HepG2 (cell line): ENCODE results near the gene TGFB2. TPM values are rescaled to one million over a fixed set of nuclear protein-coding genes. Genes with fewer than 3 reads are reported as not detected.

Experiments used
- ATAC-seq: fragments of 200-7000 bp; cut with Tn5 transposase; 3 replicates; pipeline ENCODE4 v1.9.1; 2020; ENCODE audit warnings: mild to moderate bottlenecking, moderate library complexity
- BruUV-seq: library from RNA; stranded (reverse); fragments of 400-500 nt; replicated peaks from 2 replicates; lab custom pipeline; 2021; lab: Mats Ljungman, UMichigan
- CTCF ChIA-PET: fragments of 300-600 bp; formaldehyde crosslinking; extraction: SDS; loops from one replicate; lab custom pipeline; 2021; ENCODE audit warnings: low total read pairs, inconsistent platforms, low intra/inter-chr PET ratio; lab: Yijun Ruan, JAX
- POLR2A ChIA-PET: fragments of 350-600 bp; sonication (Branson Sonifier 250); formaldehyde crosslinking; loops from one replicate; lab custom pipeline; 2020; ENCODE audit warnings: antibody characterized with exemption, inconsistent platforms; lab: Yijun Ruan, JAX
- DNase-seq: peaks from one replicate; pipeline ENCODE4 v3.0.0-alpha.2; 2015; ENCODE audit warnings: low spot score
- FAIRE-seq: peaks from 3 replicates; lab custom pipeline; 2011; peaks lifted over from hg19 to GRCh38; lab: Jason Lieb, UNC
- H2AFZ ChIP-seq: one replicate; pipeline ENCODE4 v1.6.1; 2011; ENCODE audit warnings: low read length, inconsistent platforms
- H3K27ac ChIP-seq: fragments of 300-600 bp; 3 replicates; pipeline ENCODE4 v1.8.0; 2011; ENCODE audit warnings: mixed run types, mild to moderate bottlenecking, mixed read lengths, low read length, inconsistent platforms; ENCODE audit not compliant: insufficient read depth; ENCODE audit errors: extremely low read length
- H3K27me3 ChIP-seq, 2 experiments: fragments of 200-600 bp in 1 of 2; 2 replicates in 1 of 2; 3 replicates in 1 of 2; pipeline versions ENCODE4 v1.6.0 to v1.8.0; 2011; ENCODE audit warnings: low read length in 2 of 2, mild to moderate bottlenecking in 2 of 2, moderate library complexity in 2 of 2, inconsistent platforms in 1 of 2; ENCODE audit not compliant: insufficient read depth in 2 of 2, control insufficient read depth in 1 of 2
- H3K36me3 ChIP-seq, 2 experiments: fragments of 200-600 bp in 1 of 2; replicated peaks in 1 of 2; 2 replicates in 1 of 2; 3 replicates in 1 of 2; pipeline versions ENCODE4 v1.5.1 to v1.8.0; 2011; ENCODE audit warnings: low read length in 2 of 2, inconsistent platforms in 1 of 2; ENCODE audit not compliant: insufficient read depth in 2 of 2, control insufficient read depth in 1 of 2
- H3K4me1 ChIP-seq: 2 replicates; pipeline ENCODE4 v1.5.1; 2012; ENCODE audit warnings: low read length, inconsistent platforms; ENCODE audit not compliant: insufficient read depth
- H3K4me2 ChIP-seq: 2 replicates; pipeline ENCODE4 v1.6.0; 2011; ENCODE audit warnings: low read depth, low read length, inconsistent platforms
- H3K4me3 ChIP-seq, 3 experiments: fragments of 200-600 bp in 1 of 3; sonication (generic), shearing (Covaris generic) in 1 of 3; replicated peaks in 1 of 3; 2 replicates each; pipeline ENCODE4 v1.5.1; 2011 to 2016; ENCODE audit warnings: low read length in 3 of 3, inconsistent platforms in 2 of 3, low read depth in 2 of 3, mild to moderate bottlenecking in 2 of 3, control low read depth in 1 of 3, mixed read lengths in 1 of 3; ENCODE audit not compliant: insufficient read depth in 1 of 3
- H3K79me2 ChIP-seq: one replicate; pipeline ENCODE4 v1.6.1; 2011; ENCODE audit warnings: low read length, inconsistent platforms; ENCODE audit not compliant: insufficient read depth
- H3K9ac ChIP-seq: 2 replicates; pipeline ENCODE4 v1.6.0; 2011; ENCODE audit warnings: mild to moderate bottlenecking, low read depth, low read length, inconsistent platforms; ENCODE audit not compliant: insufficient read depth
- H3K9me3 ChIP-seq: 2 replicates; pipeline ENCODE4 v1.5.1; 2012; ENCODE audit warnings: mild to moderate bottlenecking, low read length
- H4K20me1 ChIP-seq: 2 replicates; pipeline ENCODE4 v1.6.0; 2011; ENCODE audit warnings: inconsistent platforms, mild to moderate bottlenecking, low read length, moderate library complexity; ENCODE audit not compliant: insufficient read depth
- MYC ChIP-seq: sonication (generic); formaldehyde crosslinking; IDR thresholded peaks from 2 replicates; pipeline ENCODE4 v1.9.0; 2021; ENCODE audit warnings: missing genetic modification reagents, borderline replicate concordance
- RELA ChIP-seq: sonication (generic); formaldehyde crosslinking; IDR thresholded peaks from 2 replicates; pipeline ENCODE4 v1.4.0; 2020; ENCODE audit warnings: missing genetic modification reagents
- SOX13 ChIP-seq, 3 experiments: fragments of 450-650 bp in 1 of 3; sonication (generic) in 1 of 3; formaldehyde crosslinking in 1 of 3; IDR thresholded peaks in 2 of 3; conservative IDR thresholded peaks in 1 of 3; 2 replicates each; pipeline versions ENCODE4 v1.5.0 to v1.6.1; 2016 to 2020; ENCODE audit warnings: antibody characterized with exemption in 1 of 3, mild to moderate bottlenecking in 1 of 3, missing compliant biosample characterization in 1 of 3, missing genetic modification reagents in 1 of 3, moderate library complexity in 1 of 3
- XRCC5 ChIP-seq: fragments of 200-400 bp; formaldehyde crosslinking; optimal IDR thresholded peaks from 2 replicates; pipeline ENCODE3; 2017; ENCODE audit warnings: mild to moderate bottlenecking, low read length
- ZBTB4 ChIP-seq: sonication (generic); formaldehyde crosslinking; IDR thresholded peaks from 2 replicates; pipeline ENCODE4 v1.4.0; 2020; ENCODE audit warnings: missing genetic modification reagents, mild to moderate bottlenecking, borderline replicate concordance
- ZNF160 ChIP-seq: sonication (generic); formaldehyde crosslinking; IDR thresholded peaks from 2 replicates; pipeline ENCODE4 v1.8.0; 2022; ENCODE audit warnings: mild to moderate bottlenecking, inconsistent platforms, missing genetic modification reagents
- ZNF790 ChIP-seq: sonication (generic); formaldehyde crosslinking; IDR thresholded peaks from 2 replicates; pipeline ENCODE4 v1.8.0; 2022; ENCODE audit warnings: missing genetic modification reagents, mild to moderate bottlenecking, borderline replicate concordance
- WGBS: methylation state at CpG from one replicate; pipeline ENCODE4 v1.1.6; 2017; ENCODE audit warnings: low lambda C conversion rate; 5-methylcytosine and 5-hydroxymethylcytosine counted together
- in situ Hi-C: cut with HindIII; loops from 2 replicates; pipeline ENCODE4 v1.10.0; 2017; ENCODE audit warnings: low pct_unique_long_range_greater_than_20kb; ENCODE audit not compliant: extremely low pct_ligation_motif_present
- intact Hi-C: fragments of 100-400 bp; cut with micrococcal nuclease; formaldehyde crosslinking; loops from one replicate; pipeline ENCODE4 v1.10.0; 2022; ENCODE audit not compliant: unreplicated experiment
- polyA plus RNA-seq, 8 experiments: library from polyadenylated mRNA; depleted of rRNA in 3 of 8; stranded (reverse) in 7 of 8; unstranded in 1 of 8; fragments of >200 nt; fragmentation: Illumina TruSeq in 4 of 8; extraction: Trizol in 4 of 8; gene quantifications; 2 replicates each; pipeline versions ENCODE4 v1.2.1 to v1.2.3, GENCODE V29; 2011 to 2016; ENCODE audit warnings: low read depth in 4 of 8, missing spikeins in 1 of 8, mixed read lengths in 1 of 8; ENCODE audit not compliant: insufficient read depth in 1 of 8
- total RNA-seq, 5 experiments: library from RNA; depleted of rRNA; stranded (reverse); fragments of >200 nt; fragmentation: Illumina TruSeq; extraction: Trizol; gene quantifications; 2 replicates each; pipeline ENCODE4 v1.2.3, GENCODE V29; 2016; ENCODE audit warnings: low read depth in 1 of 5
- TF ChIP-seq, protein P1 (sequence below): sonication (generic); formaldehyde crosslinking; IDR thresholded peaks from 2 replicates; pipeline ENCODE4 v1.5.1; 2020; ENCODE audit warnings: mild to moderate bottlenecking, missing genetic modification reagents, borderline replicate concordance

TGFB2 gene
- total and polyA plus RNA-seq, 2 of the 13 experiments (the other 11 are each of a cell fraction or from before 2014, with no cell fraction given): 0.07 TPM; not detected in 1

DNA sequence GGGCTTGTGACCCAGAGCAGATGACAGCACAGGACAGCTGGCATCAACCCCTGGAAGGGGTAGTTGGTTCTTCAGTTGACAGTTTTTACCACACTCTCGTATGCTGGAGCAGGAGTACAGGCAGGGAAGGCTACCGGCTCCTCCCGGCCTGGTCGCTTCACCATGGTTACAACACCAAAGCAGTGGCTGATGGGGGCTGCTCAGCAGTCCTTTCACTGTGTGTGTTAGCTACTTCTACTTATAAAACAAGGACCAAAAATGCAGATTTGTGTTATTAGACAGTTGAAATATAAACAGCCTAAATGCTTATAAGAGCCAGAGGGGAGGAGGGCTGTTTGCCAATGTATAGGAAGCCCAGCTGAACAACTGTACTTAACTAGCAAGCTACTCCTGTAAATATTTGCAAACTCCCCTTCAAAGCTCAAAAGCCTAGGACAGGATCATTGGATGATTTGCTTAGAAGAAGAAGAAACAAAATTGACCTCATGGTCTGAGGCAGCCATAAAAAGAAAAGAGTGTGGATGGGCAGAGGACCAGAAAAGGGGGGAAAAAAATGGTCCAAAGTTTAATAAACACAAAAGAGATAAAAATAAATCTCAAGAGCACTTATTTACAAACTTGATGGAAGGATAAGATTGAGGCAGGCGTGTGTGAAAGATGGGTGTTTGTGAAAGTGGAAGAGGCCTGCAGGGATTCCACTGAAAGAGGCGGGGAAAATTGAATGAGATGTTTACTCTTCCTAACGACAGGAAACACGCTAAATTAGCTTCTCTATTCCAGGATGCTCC is 57.1 kb downstream of the TGFB2 start (continued):
- no peak for TF ChIP-seq SOX13 (IDR thresholded peaks at IDR 0.05)
- TF ChIP-seq SOX13 (CRISPR knock-in tag; conservative IDR thresholded peaks at IDR 0.05 in 1 of 2, IDR thresholded peaks at IDR 0.05 in 1 of 2): peak in 1 of 2 experiments; percentile 79; a peak in 2 of 4 replicates
- TF ChIP-seq, protein P1, sequence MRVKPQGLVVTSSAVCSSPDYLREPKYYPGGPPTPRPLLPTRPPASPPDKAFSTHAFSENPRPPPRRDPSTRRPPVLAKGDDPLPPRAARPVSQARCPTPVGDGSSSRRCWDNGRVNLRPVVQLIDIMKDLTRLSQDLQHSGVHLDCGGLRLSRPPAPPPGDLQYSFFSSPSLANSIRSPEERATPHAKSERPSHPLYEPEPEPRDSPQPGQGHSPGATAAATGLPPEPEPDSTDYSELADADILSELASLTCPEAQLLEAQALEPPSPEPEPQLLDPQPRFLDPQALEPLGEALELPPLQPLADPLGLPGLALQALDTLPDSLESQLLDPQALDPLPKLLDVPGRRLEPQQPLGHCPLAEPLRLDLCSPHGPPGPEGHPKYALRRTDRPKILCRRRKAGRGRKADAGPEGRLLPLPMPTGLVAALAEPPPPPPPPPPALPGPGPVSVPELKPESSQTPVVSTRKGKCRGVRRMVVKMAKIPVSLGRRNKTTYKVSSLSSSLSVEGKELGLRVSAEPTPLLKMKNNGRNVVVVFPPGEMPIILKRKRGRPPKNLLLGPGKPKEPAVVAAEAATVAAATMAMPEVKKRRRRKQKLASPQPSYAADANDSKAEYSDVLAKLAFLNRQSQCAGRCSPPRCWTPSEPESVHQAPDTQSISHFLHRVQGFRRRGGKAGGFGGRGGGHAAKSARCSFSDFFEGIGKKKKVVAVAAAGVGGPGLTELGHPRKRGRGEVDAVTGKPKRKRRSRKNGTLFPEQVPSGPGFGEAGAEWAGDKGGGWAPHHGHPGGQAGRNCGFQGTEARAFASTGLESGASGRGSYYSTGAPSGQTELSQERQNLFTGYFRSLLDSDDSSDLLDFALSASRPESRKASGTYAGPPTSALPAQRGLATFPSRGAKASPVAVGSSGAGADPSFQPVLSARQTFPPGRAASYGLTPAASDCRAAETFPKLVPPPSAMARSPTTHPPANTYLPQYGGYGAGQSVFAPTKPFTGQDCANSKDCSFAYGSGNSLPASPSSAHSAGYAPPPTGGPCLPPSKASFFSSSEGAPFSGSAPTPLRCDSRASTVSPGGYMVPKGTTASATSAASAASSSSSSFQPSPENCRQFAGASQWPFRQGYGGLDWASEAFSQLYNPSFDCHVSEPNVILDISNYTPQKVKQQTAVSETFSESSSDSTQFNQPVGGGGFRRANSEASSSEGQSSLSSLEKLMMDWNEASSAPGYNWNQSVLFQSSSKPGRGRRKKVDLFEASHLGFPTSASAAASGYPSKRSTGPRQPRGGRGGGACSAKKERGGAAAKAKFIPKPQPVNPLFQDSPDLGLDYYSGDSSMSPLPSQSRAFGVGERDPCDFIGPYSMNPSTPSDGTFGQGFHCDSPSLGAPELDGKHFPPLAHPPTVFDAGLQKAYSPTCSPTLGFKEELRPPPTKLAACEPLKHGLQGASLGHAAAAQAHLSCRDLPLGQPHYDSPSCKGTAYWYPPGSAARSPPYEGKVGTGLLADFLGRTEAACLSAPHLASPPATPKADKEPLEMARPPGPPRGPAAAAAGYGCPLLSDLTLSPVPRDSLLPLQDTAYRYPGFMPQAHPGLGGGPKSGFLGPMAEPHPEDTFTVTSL (CRISPR knock-in tag): peak; percentile 58; the same call in 1 of the 2 replicates

- no peak for FAIRE-seq
- no peak for TF ChIP-seq ZNF160
- no peak for TF ChIP-seq XRCC5
- TF ChIP-seq ZBTB4 (CRISPR knock-in tag): peak; percentile 36; the same call in 1 of the 2 replicates
- no peak for TF ChIP-seq RELA (CRISPR knock-in tag)
- TF ChIP-seq ZNF790 (CRISPR knock-in tag): no peak
- TF ChIP-seq MYC: no peak
- BruUV-seq: no TSS peak
- in situ Hi-C loops: no loop called here
- H3K27me3 ChIP-seq: peaks cover 0 to 2% of the 10 kb centered on the region in 2 experiments; a peak in 1 of 5 replicates
- POLR2A ChIA-PET: interaction anchor here (1.0 to 1.1 kb wide), 2 partner anchors 23 to 26 kb away, joined by 3 read pairs; no protein-coding TSS in a partner anchor
- no peak overlapping the region for H3K9ac ChIP-seq
- CTCF ChIA-PET: no interaction called here
- no peak overlapping the region; the same call in 1 of the 2 replicates for H3K4me2 ChIP-seq
- no peaks in the 10 kb centered on the region for H3K9me3 ChIP-seq
- no peak overlapping the region for H3K4me3 ChIP-seq
- H3K36me3 ChIP-seq: no peaks in the 10 kb centered on the region
- no peak overlapping the region for H3K27ac ChIP-seq
- no peak overlapping the region for H2AFZ ChIP-seq
- ATAC-seq: peak; percentile 63
- no peaks in the 10 kb centered on the region for H3K79me2 ChIP-seq
- DNase-seq: peak; percentile 7
- no peaks in the 10 kb centered on the region for H4K20me1 ChIP-seq
- 63% methylated on average over 3 of the region's 7 CpGs for WGBS
- intact Hi-C loops: loop anchor here (1.0 to 2.0 kb wide), 3 partner anchors 22 to 57 kb away; partner anchors contain the start of gene TGFB2
- peaks cover 37% of the 10 kb centered on the region for H3K4me1 ChIP-seq
Observed at GRCh38 chr1:218402786-218403120, 57.6 kb downstream of the TGFB2 start.
